Right ventricle myocardium inferior (tissue), 1 donor: ENCODE measurements around the gene RBM19. TPM values are rescaled to one million over a fixed set of nuclear protein-coding genes. Genes with fewer than 3 reads are reported as not detected.

Experiments used
- ATAC-seq: fragments of 200-7000 bp; cut with Tn5 transposase; one replicate; pipeline ENCODE4 v1.9.1; 2020; ENCODE audit warnings: mild to moderate bottlenecking, moderate library complexity
- DNase-seq: peaks from one replicate; pipeline ENCODE4 v3.0.0; 2021; ENCODE audit errors: missing footprints
- intact Hi-C: fragments of 100-400 bp; cut with DNase I; formaldehyde crosslinking; loops from one replicate; pipeline ENCODE4 v1.11.0; 2022
- total RNA-seq: library from RNA; stranded (reverse); fragmentation: NEBNext Ultra II Directional; extraction: Animal tissue kit (Norgen Biotek cat#: 25700); gene quantifications from one replicate; pipeline ENCODE4 v1.2.1, GENCODE V29; 2021
- donor health status: DM: no; HTN: yes; CAD: no; lungs with severe emphysema.

RBM19 gene
- total RNA-seq, 1 donor from 2014 or later: 15.8 TPM

DNA sequence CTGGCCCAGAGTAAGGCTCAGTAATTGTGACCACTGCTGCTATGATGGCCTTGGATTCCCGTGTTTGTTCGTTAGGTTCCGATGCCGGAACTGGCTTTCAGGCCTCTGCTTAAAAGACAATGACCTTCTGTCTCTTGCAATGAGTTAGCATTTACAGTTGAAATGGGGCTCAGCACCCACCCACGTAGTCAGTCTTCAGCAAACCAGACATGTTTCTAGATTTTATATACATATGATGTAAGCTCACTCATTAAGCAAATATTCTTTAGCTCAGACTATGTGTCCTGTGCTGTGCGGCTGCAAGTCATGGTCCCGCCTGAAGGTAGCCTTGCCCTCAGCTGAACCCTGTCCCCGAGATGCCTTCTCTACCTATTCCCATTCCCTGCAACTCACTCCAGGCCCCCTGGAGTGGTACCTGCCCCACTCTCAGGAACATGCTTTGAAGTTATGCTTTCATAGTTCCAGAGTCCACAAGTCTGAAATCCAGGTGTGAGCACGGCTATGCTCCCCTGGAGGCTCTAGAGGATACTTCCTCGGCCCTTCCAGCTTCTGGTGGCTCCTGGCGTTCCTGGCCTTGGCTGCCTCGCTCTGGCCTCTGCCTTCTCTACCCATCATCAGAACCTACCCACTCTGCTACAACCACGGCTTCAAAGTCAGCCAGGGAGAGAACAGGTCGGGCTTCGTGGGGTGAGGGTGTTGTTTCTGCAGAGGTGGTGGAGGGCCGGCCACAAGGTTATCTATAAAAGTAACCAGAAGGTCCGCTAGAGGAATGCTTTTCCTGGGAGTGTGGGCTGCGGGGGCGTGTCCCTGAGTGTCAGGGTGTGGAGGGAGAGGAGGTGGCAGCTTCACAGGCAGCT is 157.8 kb downstream of the RBM19 start:
- DNase-seq (no peak), ATAC-seq (no peak)
- intact Hi-C loops: no loop called here

DNA sequence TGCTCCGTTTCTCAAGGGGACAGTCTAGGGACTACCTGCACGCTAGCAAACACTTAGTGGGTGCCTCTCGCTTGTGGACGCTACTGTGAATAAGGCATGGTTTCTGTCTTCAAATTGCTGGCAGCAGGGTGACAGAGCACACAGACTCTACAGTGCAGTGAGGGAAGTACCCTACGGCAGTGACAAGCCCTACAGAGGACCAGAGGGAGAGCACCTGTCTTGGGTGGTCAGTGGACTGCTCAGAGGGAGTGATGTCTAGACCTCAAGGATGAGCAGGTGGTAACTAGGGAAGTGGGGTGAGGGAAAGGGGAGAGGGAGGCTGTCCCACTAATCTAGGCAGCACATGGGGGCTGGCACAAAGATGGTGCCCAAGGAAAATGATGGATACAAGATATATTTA is 160.5 kb downstream of the RBM19 start:
- ATAC-seq (no peak), DNase-seq (no peak)
- intact Hi-C loops: no loop called here

DNA sequence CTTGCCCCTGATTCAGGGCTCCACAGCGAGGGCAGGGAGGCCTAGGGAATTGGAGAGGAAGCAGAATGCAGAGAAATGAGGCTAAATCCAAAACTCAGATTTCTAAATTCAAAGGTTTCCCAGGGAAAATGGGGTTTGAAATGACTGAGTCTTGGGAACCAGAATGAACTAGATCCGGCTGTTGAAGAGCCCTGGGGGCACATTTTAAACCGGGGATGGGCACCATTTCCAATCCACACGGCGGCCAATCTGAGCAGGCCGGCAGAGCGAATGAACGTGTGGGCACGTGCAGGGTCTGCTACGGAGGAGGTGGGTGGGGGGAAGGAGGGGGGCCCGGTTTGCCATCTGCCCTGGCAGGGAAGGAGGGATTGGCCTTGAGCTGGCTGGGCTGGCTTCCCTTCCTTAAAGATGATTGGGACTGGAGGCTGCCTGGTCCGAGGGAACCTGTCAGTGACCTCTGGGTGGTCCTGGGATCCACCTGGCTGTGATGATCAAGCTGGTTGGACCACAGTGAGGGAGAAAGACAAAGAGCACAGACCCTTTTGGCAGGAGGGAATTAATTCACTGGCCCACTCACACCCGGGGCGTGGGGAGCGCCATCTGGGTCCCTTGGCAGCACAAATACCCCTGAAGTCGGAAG is 161.0 kb downstream of the RBM19 start:
- ATAC-seq (no peak), DNase-seq (no peak)
- intact Hi-C loops: no loop called here

DNA sequence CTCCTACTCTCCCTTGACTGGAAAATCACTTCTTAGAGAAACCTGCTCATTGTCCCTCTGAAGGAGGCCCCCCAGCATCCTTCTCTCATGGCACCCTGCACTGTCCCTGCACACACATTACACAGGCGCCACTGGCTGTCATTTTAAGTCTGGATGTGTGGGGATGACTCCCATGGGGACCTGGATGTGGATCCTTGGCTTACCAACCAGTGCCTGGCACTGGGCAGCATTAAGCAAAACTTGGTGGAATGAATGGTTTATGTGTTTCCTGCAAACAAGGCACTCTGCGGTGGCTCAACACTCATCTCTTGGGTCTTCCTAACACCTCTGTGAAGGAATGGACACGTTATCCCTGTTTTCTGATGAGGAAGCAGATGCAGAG is 162.4 kb downstream of the RBM19 start:
- DNase-seq (no peak), ATAC-seq (no peak)
- intact Hi-C loops: no loop called here

DNA sequence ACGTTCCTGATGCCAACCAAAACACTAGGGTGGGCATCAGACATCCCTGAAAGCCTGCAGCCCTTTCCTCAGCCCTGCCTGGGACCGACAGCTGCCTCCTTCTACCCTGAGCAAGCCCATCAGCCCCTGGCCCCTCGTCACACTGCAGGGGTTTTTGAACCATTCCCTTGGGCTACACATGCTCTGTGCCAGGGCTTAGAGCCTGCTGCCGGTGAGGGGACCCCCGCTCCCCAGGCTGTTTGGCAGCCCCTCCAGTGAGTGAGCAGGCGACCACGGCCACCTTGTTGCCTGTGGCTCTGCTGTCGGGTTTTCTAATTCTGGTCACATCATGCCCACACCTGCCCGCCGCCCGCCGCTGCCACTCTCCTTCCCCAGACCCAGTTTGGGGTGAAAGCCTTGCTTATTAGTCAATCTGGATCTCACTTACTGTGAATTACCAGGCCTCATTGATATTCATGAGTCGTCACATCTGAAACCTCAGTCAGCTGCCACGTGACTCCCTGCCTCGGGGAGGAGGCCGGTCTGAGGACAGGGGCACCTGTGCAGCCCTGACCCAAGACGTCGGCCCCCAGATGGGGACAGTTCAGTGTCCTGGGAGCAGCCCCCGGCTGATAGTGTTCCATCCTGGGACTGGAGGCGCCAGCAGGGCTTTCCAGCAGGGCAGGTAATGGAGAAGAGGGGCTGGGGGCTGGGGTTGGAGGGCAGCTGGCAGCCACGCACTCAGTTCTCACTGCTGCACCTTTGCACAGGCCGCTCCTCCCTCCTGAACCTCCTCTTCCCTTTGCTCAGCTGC is 163.0 kb downstream of the RBM19 start:
- no peak for ATAC-seq
- intact Hi-C loops: no loop called here
- no peak for DNase-seq

DNA sequence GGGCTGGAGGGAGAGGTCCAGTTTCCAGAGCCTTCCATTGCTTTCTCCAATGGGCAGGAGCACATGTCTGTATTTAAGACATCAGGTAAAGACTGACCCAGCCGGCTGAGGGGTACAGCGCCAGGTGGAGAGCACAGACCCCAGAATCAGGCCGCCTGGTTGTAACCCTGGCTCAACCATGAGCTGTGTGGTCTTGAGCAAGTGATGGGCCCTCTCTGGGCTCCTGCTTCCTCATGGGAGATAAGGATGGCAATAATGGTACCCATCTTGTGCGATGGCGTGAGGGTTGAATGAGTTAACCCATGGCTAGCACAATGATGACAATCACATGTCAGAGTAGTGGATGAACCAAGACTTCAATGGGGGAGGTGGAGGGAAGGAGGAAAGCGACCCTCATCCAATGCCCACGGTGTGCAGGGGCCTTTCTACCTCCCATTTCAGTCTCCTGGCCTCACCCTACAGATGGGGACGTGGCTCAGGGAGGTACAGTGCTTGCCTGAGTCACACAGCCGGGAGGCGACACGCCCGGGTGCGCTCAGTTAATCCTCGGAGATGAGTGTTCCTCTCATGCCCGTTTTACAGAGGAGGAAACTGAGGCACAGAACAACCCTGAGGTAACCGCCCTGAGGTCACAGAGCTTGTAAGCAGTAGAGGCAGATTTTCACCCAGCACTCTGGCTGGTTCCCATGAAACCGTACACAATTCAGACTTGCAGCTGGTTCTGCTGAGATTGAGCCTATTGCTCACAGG is 163.9 kb downstream of the RBM19 start:
- ATAC-seq (no peak), DNase-seq (no peak)
- intact Hi-C loops: no loop called here

DNA sequence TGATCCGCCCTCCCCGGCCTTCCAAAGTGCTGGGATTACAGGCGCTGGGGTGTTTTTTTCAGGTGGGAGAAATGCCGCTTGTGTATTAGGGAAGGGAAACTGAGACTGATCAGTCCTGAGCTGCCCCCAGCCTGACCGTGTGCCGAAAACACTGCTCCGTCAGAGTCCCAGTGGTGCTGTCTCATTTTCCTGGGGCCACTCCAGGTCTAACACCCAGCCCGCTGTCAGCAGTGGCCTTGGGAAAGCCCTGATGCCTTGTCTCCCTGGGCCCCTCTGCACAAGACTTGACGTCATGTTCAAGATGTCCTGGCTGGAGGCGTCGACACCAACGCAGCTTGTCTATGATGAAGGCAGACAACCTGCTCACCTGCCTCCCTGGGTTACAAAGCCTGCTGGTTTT is 165.9 kb downstream of the RBM19 start:
- DNase-seq (no peak), ATAC-seq (no peak)
- intact Hi-C loops: no loop called here

DNA sequence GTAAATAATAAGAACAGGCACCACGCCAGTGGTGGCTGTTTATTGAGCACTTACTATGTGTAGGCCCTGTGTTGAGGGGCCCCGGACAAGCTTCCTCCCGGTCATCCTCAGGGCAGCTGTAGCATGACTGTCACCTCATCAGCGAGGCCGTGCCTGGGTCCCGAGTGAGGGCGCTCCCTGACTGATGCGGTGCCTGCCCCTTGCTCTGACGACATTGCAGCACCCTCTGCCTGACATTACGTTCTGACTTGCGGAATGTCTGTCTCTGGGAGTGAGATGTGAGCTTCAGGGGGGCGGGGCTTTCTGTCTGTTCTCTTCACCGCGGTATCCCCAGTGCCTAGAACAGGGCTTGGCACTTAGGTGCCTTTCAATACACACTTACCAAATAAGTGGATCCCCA is 167.6 kb downstream of the RBM19 start:
- ATAC-seq: no peak
- DNase-seq: no peak
- intact Hi-C loops: no loop called here

DNA sequence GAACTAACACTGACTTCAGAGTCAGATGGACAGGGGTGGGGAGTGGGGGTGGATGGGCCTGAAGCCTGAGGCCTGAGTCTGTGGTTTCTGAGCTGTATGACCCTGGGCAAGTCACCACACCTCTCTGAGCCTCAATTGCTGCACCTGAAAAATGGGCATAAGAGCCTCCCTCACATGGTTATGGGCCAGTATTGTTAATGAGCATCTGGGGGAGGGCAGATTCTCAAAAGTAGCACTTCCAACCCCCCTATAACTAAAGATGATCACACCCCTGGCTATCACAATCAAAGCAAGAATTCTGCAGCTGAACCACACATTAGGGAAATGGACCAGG is 168.6 kb downstream of the RBM19 start:
- intact Hi-C loops: no loop called here
- ATAC-seq (no peak), DNase-seq (no peak)

DNA sequence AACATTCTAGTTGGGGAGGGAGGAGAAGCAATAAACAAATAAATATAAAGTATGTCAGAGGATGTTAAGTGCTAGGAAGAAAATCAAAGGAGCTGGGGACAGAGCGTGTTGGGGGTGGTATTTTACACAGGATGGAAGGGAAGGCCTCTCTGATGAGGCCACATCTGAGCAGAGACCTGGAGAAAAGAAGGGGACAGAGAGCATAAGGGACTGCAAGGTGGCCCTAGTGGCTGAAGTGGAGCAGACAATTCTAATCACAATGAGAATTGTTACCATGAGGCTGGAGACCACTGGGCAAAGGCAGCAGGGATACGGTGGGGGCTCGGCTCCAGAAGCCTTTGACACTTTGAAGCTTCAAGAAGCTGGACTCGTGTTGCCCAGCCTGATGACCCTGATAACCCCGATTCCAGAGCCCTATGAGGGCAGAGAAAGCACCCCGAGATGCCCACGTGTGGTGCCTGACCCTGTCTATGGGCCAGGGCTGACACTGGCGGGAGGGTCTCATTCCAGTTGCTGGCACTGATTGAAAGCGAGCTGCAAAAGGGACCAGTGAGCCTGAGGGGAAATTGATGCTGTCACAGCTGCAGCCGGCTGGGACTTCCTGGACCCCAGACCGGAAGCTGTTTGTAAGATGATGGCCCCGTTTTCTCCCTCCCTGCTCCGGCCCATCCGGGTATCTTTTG is 169.1 kb downstream of the RBM19 start:
- intact Hi-C loops: no loop called here
- ATAC-seq: no peak

DNA sequence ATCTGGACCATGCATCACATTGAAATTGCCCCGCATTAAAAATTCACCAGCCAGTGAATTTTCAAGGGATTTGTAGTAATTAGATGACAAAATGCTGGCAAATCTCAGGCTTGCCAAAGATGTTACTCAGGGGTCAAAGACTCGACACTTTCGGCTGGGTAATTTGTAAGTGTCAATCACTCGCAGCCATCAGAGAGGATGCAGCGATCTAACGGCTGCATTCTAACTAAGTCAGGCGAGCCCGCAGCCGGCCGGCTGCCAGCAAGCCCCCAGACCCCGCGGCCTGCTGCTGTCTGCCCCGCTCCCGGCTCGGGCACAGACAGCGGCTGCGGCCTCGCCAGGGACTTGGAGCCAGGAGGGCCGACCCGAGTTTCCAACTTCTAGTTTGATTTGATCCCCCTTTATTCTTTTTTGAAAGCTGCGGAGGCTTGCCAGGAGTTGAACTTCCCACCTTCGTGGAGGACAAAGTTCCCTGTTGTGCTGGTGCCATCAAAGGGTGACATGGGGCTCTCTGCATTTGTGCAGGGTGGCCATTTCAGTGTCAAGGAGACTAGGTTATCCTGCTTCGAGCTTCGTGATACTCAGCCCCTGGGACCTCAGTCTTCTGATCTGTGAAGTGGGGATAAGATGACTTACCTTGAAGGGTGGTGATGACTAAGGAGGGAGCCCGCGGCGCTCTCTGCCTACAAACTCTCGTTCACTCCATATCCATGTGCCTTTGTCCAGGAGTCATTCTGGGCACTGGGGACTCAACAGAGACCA is 169.9 kb downstream of the RBM19 start:
- intact Hi-C loops: no loop called here
- DNase-seq (no peak), ATAC-seq (no peak)

More for the DNA sequence above, 169.1 kb downstream of the RBM19 start:
- DNase-seq: no peak

DNA sequence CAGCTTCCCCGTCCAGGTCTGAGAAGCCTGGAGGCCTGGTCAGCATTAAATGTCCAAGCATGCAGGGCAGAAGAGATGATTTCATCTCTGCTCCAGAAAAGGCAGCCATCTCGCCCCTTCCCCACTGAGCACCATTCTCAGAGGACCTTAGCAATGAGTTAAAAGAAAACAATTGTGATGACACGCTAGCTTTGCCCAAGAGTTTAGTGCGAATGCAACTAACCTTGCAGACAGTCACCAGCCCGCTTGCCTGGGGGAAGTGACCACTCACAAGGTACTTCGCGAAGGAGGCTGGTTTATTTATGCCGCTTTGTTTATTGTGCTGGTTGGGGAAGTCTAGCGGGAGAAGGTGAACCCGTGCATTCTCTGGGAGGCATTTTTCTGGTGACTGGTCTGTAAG is 170.7 kb downstream of the RBM19 start:
- ATAC-seq (no peak), DNase-seq (no peak)
- intact Hi-C loops: no loop called here

DNA sequence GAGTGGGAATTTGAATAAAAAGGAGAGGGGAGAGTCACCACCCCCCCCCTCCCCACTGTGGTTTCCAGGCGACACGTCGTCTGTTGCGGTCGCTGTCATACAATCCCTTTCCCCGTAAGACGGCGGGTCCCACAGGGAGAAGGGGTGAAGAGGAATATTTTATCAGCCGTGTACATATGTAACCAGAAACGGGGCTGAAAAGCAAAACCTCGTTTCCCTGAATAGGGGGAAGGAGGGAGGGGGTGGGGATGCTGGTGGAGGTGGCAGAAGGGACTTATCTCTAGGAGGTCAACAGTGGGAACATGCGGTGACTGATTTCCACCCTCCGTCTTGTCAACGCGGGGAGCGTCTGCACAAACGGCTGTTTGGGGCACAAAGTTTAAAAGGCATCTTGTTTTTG is 171.4 kb downstream of the RBM19 start:
- intact Hi-C loops: no loop called here
- ATAC-seq (no peak), DNase-seq (no peak)

DNA sequence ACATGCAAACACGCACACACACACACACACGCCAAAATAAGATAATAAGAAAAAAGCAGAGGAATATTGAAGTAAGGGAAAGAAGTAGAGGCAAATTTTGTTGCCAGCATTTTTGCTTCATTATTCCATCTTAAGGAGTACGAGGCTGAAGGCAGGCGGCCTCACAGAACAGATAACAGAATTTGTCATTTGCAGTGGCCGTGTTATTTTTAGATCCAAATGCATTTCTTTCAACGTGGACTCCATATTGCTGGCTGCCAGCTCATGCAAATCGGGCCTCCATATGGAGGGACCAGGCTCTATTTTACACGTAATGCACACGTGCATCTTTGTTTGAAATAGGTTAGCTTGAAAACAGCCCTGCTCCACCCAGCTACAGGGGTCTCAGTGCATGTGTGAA is 172.9 kb downstream of the RBM19 start:
- intact Hi-C loops: no loop called here
- ATAC-seq (no peak), DNase-seq (no peak)

DNA sequence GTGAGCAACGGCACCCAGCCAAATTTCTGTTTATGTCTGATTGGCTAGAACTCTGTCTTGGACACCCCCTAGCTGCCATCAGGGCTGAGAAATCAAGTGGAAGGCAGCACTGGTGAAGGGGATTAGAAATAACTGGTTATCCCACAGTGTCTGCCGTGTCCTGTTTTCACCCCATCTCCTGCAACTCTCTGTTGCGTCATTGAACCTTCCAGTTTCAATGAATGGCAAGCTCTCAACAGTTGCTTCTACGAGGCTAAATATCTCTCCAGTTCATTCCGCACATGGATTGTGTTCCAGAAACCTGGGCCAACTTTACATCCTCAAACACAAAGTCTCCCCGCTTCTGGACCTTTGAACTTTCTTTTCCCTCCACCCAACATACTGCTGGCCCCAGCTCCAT is 173.7 kb downstream of the RBM19 start:
- intact Hi-C loops: no loop called here
- ATAC-seq (no peak), DNase-seq (no peak)

DNA sequence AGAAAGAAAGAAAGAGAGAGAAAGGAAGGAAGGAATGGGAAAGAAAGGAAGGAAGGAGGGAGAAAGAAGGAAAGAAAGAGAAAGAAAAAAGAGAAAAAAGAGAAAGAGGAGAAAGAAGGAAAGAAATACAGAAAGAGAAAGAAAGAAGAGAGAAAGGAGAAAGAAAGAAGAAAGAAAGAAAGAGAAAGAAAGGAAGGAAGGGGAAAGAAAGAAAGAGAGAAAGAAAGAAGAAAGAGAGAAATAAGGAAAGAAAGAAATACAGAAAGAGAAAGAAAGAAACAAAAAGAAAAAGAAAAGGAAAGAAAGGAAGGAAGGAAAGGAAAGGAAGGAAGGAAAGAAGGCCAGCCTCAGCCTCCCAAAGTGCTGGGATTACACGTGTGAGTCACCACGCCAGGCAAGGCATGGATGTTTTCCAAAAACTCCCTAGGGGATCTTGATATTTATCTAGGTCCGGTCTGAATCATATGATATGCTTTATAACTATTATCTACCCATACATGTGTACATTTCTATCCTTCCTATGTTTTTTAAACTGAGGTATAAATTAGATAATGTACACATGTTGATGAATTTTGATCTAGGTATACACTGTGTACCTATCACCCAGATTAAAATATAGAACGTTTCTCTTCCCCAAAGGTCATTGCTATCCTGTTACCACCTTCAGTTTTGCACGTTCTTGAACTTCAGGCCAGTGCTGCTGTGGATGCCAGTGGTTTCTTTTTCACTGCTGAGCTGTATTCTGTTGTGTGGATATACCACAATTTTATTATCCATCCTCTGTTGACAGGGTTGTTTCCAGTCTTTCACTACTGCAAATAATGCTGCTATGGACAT is 177.9 kb downstream of the RBM19 start:
- ATAC-seq: no peak
- no peak for DNase-seq
- intact Hi-C loops: no loop called here

DNA sequence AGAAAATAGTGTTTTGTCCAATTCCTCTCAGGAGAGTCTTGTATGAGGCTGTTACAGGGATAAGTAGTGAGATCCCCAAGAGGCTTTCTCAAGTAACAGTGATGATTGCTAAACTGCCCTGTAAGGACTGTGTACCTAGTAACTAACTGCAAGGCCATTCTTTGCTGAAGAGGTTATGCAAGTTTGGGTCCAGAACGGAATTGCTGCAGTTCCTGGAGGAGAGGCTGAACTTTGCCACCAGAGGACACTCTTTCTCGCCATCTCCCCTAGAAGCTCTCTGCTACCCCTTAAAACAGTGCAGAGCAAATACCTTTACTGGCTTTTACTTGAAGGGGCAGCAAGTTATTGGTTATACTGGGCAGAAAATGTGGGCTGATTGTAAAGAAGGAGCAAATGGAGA is 180.0 kb downstream of the RBM19 start:
- intact Hi-C loops: no loop called here
- ATAC-seq (no peak), DNase-seq (no peak)
